Activated naive CD8-positive, alpha-beta T cell treated with anti-CD3 and anti-CD28 coated beads, Interleukin-2, amount 50 U/mL, for 16 hours (primary cell): ENCODE results near the gene ITIH3.

ENCODE experiments used
- DNase-seq: peaks from one replicate; pipeline ENCODE4 v3.0.0-alpha.2; 2020; ENCODE audit warnings: low read depth, low spot score

The ITIH3 gene

DNA sequence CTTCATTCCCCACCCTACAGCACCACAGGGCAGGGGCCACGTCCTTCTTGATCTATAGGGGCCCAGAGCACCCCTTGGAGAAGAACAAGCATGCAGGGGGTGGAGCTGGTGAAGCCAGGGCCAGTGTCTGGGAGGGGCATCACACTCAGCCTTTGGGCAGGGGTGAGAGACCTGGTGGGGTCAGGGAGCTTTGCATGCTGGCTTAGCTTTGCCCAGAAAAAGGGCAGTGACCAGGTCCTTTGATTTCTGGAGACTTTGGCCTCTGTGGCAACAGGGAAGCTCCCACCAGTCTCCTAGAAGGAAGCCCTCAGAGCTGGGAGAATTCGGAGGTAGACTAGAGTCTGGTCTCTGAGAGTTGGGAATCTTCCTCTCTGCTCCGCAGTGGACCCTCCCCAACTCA is 34.9 kb downstream of the ITIH3 start:
- no peak for DNase-seq

DNA sequence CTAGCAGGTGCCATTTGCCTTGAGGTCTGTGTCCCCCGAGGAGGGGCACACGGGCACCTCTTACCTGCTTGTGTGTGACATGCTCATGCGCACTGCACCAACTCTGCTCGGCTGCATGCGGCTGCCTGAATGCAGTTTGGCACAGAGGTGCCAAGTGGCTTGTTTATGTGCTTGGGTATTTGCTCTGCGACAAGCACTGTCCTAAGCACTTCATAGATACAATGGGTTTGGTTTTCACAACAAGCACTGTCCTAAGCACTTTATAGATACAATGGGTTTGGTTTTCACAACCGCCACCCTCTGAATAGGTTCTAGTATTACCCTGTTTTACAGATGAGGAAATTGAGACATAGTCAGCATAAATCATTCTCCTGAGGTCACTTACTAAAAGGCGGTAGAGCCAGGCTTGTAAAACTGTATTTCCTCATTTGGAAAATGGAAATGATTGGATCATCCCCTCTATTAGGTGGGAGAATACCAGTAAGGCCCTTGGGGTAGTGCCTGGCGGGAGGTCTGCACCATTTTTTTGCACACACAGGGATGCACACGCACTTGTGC is 35.4 kb downstream of the ITIH3 start:
- DNase-seq, result no peak

DNA sequence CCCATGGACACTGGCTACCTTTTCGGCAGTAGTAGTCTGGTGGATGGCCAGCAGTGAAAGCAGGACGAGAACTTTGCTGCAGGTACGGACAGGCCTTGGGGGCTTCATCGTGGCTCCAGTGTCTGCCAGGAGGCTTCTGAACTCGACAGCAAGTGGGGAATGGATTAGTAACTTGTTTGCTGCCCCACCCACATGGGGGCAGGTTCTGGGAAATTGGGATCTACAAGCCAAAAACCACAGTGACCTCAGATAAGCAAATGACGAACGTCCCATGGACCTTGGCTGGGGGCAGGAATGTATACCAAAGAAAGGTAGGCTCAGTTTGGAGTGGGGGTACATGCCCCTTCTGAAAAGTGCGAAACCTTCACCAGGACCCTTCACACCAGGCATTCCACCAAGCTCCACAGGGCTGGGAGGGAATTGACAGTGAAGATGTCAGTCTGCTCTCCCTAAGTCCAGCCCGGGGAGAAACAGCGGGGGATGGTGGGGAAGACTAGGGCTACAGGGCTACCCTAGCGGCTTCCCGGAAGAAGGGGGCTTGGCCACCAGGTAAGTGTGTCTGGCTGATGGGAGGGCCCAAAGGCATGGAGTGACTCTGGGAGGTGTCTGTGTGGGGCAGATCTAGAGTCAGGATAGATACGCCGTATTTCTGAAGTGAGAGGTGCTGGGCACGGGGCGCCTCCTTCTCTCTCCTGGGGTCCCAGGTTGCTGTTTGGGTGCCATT is 36.1 kb downstream of the ITIH3 start, which contains the start of gene ITIH4:
TSS of gene ITIH4 (minus strand) at position 138 of the 724 bp plus-strand sequence. CDS start at position 108, 30 bp downstream.
- DNase-seq, result no peak

DNA sequence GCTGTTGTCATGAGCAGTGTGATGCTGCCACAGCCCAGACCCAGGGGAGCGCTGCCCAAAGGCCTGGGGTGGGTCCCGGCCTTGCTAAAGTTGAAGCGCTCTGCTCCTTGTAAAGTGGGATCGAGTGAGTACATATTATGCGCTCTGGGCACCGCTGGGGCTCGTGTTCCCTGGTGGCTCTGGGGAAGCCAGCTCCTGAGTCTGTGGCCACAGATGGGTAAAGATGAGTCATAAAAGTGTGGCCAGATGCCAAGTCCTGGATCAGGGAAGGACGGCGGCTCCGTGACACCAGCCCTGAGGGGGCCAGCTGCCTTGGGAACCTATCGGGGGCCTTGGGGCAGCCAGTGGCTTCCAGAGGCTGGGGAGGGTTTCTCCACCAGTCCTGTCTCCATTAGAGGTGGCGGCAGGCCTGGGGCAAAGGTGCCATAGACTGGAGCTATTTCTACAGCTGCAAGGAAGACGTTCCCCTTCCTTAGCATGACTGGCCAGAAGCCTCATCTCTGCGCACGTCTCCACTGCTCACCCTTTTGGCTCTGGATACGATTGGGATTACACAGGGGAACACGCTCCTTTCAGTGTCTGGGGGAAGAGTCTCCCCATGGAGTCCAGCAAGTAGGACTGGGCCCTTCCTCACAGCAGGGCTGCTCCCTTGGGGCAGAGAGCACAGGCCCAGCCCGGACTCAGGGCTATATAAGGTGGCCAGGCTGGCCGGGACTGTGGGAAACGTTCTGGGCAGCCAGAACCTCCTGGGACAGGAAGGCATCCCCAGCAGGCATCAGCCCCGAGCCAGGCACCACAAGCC is 37.1 kb downstream of the ITIH3 start:
- no peak for DNase-seq

DNA sequence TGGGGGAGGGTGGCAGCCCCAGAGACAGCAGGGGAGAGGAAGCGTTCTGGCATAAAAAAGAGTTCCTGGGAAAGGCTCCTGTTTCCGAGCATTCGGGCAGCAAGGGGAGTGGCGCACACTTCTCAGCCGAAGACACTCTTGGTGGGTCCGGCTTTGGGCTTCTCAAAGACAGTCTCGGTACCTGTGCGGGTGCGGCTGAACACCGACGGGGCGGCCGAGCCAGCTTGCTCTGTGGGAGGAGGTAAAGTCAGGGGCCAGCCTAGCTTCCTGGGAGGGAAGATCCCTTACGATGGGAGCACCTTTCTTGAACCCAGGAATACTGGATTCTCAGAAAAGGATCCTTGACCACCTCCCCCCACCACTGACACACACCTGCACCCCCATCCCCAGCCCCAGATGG is 38.6 kb downstream of the ITIH3 start:
- DNase-seq, result no peak

DNA sequence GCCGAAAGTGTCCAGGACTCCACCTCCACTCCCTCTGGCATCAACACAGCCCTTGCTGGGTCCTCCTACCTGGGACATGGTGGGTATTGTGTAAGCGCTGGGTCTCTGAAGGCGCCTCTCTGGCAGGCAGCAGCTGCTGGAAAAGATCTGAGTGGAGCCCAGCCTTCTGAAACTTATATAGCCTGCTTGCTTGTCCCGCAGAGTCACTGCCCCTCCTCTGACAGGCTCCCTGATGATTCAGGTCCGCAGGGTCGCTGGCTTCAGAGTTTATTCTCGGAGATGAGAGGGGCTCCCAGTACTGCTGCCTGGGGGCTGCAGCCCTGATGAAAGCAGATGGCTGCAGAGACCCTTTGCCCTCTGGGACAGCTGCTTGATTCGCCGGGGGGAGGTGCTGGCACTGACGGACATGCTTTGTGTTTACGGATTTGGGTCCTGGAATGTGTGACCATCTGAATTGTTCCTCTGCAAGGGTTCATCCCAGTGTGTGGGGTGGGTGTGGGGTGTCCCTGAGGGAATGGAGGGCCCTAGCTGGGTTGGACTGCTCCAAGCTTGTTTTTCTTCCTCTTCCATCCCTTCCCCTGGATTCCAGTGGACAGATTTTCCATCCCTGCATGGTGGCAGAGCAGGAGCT is 40.4 kb downstream of the ITIH3 start, which contains the start of gene MUSTN1:
TSS of gene MUSTN1 (minus strand) at position 149 of the 631 bp plus-strand sequence. CDS start at position 78, 71 bp downstream.
- DNase-seq, result no peak

DNA sequence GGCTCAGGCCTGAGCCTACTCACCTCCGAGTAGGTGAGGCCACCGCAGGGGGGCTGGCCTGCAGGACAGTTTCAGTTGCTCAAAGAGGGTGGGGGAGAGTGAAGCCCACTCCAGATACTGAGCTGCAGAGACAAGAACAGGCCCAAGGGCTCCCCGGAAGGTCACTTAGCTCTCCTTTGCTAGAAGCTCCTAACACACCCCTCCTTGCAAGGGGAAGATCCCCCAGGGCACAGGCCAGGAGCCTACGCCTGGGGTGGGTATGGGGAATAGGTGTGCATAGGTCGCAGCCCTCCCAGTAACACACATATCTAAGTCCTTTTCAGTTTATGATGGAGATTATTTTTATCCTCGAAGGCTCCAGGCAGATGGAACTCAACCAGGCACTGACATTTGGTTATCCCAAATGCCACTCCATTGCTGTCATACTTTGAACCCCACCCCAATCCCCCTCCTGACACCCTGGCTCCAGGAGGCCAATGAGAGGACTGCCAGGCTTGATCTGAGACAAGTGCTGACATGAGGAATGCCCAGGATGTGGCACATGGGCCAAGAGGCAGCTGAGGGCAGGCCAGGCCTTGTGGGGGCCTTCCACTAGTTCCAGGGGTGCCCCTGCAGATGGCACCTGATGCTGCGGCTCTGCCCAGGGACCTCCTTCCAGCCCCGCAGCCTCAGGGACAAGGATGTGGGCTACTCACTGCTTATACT is 41.3 kb downstream of the ITIH3 start:
- DNase-seq, result no peak

DNA sequence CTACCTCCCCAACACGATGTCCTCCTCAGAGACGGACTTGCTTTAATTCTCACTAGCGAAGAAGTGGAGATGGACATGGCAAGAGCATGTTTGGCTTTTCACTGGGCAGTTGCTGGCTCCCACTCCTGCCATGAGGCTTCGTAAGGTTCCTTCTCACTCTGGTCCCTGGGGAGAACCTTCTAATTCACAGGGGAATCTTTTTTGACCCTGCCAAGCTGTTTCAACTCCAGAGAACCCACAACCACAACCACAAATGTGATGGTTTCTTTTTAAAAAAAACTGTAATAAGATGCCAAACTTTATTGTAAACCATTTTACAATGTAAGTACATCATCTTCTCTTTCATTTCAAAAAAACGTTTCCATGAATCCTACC is 41.9 kb downstream of the ITIH3 start:
- no peak for DNase-seq

DNA sequence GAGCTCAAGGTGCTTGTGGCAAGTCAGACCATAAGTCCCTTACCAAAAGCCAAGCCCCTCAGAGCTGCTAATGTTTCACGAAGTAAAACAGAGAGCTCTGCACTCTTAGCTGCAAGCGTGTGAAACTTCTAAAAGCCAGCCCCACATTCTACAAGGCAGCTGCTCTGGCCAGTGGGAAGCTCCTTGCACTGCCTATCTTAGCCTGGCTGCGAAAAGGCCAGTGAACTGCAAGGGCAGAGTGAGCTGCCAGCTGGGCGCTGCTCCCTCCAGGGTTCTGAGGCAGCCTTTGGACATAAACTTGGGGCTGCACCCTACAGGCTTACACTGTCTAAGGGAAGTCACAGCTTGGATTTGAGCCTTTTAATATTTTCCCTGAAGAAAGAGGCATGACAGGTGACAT is 42.4 kb downstream of the ITIH3 start:
- DNase-seq, result no peak

DNA sequence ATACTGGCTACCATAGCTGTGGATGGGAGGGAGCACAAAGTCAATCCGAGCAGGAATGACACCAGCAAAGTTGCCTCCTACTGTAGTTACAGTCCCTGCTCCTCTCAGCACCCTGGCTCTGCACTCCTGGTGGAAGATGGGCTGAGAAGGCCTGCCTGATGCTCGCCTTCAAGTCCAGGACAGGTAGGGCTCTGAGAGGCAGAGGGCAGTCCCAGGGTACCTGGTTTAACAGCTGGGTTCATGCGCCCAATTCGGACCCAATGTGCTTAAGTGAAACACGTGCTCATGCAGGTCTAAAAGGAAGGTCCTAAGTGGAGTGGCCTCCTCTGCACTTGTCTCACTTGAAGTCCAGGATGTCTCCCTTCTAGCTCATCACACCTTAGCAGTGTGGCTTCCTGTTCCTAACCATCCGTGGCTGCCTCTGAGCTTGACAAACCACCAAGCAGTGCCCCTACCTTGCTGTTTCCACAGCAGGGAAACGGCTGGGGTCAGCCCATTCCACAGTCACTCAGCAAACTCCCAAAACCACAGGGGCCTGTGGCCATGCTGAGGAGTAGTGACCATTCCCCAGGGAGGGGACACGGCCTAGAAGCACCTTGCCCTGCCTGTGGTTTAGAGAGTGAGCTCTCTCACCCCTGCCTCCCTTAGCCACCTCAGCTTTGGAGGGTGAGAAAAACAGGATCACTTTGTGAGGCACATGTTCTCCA is 44.1 kb downstream of the ITIH3 start:
- no peak for DNase-seq

DNA sequence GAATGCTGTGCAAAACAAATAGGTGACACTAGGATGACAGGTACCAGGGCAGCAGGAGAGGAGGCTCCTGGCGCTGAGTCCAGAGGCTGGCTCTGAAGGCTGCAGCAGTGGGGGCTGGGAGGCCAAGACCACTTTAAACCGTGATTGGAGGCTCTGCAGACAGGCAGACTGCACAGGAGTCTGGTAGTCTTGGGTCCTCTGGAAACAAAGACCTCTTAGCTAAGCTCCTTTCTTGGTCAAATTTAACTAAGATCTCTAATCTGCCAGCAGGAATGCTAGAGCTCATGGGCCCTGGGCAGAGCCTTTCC is 44.6 kb downstream of the ITIH3 start:
- no peak for DNase-seq

DNA sequence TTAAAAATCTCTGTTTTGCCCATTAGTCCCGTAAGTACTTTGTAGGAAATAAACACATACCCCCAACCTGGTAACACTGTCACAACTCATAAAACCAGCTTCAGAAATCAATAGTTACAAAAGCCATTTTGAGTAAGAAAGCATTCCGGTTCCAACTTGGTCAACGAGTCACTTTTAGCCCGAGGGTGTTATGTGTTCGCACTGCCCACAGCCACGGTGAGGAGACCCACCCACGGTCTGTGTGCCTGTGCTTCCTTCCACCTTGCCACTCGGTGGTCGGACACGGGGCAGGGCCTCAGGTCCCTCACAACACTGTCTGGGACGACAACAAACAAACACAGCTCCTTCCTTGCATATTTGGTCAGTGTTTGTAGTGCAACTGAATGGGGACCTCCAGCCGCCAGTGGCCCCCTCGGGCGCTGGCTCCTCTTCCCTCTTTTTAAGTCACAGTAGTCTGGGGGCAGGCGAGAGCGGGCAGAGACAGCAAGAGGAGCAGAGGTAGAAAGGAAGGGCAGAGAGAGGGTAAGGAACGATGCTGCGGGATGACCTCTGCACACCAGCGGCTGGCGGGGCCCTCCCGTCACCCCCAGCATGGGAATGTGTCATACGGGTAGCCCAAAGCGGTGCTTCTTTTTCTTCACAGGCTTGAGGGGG is 45.4 kb downstream of the ITIH3 start:
- no peak for DNase-seq

DNA sequence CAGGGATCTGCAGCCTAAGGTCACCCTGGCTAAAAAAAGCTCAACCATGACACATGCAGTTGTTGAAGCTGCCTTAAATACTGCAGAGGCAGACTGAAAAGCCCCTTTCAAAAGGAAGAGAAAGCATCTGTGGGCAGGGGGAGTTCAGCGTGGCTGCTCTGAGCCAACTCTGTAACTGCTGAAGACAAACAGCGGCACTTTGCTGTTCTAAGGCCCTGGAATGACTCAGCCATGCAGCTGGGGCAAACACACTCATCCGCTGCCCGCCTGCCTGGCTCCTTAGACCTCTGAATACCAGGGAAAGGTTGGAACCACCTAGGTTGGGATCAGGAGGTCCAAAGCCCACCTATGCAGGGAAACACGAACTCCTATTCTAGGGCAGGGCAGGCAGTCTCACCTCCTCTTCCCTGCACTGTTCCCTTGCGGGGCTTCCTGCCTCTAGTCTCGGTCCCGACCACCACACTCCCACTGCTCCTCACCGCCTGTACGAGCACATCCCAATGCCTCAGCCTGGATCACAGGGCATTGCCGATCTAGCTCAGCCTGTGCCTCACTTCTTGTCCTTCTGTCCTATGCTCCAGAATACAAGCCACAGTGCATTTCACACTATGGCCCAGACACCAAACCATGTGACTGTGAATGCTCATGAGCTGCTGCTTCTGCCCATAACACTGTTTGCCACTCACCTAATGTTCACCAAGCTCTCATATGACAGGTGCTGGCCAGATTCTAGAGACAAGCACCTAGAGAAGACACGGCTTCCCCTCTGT is 46.8 kb downstream of the ITIH3 start:
- no peak for DNase-seq

DNA sequence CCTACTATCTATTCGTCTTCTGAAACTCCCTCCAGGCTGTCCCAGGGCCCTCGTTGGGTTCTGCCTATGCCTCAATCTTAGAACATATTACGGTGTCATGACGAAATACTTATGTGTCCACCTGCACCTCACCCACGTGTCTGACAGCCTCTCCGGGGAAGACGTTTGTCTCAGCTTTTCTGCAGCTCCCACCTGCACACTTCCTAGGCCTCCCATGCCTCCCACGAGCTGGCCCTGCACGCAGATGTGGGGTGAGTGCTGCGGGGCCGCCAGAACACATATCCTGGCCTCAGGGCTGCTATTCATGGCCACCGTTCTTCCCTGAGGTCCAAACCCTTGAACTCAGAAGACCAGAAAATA is 47.4 kb downstream of the ITIH3 start:
- DNase-seq, result no peak

DNA sequence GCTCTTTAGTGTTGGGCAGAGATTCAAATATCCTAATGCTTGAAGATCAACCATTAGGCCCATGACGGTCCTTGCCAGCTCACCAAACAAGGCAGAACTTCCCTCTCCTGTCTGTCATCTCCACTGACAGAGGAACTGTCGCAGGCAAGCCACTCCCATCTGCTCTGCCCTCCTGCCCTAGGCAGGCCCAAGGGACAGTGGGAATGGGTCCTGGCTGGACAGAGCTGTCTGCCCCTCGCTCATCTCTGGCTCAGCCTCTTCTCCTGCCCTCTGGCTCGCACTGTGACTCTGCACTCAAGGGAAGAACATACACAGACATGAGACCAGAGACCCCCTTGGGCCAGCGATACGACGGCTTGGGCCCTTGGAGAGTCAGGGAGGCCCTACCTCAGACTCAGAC is 47.8 kb downstream of the ITIH3 start:
- DNase-seq, result no peak

DNA sequence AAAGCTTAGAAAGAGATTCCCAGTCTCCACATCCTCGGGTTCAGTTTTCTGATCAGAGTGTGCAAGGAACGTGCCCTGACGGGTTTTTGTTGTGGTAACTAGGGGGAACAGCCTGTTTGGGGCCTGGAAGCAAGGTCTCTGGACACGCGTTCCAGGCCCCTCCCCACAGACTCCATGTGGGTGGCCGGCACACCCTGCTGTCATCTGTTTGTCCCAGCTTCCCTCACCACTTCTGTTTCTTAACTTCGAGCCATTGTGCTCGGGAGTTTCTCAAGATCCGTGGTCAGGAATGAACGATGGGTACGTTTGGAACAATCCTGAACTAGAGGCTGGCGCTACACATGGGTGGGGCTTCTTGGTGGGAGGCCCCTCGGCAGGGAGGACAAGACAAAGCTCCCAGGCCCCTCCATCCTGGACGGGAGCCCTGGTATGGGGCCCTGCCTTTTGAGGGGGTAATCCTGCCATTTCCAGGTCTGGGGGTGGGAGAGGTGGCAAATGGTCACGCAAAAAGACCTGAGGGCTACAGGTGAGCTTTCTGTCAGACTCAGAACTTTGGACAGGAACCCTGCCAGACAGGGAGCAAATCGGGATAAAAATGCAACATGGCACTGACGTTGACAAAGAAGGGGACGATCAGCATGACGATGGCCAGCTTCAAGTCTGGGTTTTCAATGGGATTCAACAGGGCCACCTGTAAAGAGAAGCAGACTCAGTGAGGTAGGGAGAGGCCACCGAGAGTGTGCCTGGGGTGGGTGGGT is 48.7 kb downstream of the ITIH3 start:
- no peak for DNase-seq

DNA sequence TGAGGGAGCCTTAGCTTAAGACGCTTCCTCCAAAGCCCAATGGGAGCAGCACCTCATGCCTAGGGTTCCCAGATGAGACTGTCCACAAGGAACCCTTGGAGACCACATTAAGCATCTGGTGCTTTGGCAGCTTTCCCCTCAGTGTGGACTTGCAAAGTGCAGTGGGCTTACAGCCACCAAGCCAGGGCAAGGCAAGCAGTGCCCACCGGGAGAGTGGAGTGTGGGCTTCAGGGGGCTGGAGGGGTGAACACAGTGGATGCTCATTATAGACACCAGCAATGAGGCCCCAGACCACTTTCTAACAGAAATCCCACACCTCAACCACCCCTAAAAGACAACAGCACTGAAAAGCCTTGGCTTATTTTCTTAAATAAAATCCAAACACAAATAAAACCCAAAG is 49.3 kb downstream of the ITIH3 start:
- no peak for DNase-seq

DNA sequence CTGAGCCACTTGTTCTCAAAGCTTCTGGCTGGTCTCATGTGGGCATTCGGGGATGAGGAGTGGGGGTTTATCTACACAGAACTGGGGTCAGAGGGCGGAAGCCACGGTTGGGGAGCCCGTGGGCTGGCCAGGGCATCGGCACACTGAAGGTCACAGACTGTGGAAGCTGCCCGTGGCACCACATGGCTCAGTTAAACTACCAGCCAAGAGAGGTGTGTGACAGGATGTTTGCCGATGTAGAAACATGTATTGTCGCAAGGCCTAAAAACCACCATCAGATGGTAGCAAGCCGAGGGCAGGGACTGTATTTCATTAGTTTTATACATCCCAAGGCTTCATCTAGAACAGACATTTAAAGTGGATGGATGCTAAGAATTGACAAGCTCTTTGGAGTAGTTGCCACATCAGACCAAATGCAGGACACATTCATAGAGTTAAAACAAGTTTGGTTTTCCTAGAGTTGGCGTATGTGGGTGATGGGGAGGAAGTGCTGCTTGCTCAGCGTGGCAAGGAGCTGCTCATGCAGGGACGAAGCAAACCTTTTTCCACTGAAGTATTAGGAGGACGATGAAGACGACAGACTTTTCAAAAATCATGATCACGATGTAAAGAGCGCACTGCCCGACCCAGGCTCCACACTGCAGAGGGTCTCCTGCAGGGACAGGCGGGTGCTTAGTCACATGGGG is 49.8 kb downstream of the ITIH3 start:
- no peak for DNase-seq

DNA sequence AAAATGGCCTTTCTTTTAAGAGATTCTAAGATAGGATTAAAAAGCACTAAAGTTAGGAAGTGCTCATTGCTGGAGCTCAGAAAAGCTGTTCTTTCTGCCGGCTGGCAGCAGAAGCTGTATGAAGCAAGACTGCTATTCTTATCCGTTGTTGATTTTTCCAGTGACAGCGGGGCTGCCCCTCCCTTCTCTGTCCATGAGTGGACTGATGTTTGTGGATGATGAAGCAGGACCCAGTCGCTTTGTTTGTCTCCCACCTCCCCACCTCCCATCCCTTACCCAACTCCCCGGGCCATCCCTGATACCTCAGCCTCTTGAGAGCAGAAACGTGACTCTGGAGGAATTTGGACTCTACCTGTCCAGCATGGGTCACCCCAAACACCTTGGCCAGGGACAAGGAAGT is 50.6 kb downstream of the ITIH3 start:
- no peak for DNase-seq
